ENCODE results near the gene TOLLIP.

Gene TOLLIP

GRCh38 chr11:1299621-1300020 lies 9.8 kb downstream of the TOLLIP start:
- DNase-seq (ENCODE audit: low read depth in 1 of 2, low spot score in 1 of 2): no peak

- no peak for DNase-seq (ENCODE audit: low read depth in 1 of 2, low spot score in 1 of 2)
Observed at GRCh38 chr11:1298695-1299492, 10.5 kb downstream of the TOLLIP start.

- no peak for DNase-seq (ENCODE audit: low read depth in 1 of 2, low spot score in 1 of 2)
Observed at GRCh38 chr11:1297576-1298473, 11.6 kb downstream of the TOLLIP start.

GRCh38 chr11:1297011-1297575 lies 12.3 kb downstream of the TOLLIP start:
- DNase-seq (ENCODE audit: low read depth in 1 of 2, low spot score in 1 of 2): no peak

DNA sequence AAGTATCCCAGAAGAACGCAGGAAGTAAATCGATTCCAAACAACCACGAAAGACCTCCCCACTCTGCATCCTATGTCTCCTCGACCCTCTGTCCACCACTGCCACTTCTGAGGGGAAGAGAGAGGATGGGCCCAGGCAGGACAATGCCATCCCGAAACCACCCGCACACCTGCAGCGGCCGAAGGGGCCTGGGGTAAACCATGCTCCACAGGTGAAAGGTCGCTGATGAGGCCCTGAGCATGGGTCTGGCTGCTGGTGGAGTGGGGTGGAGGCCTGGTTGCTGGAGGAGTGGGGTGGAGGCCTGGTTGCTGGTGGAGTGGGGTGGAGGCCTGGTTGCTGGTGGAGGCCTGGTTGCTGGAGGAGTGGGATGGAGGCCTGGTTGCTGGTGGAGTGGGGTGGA lies 13.1 kb downstream of the TOLLIP start:
- no peak for DNase-seq (ENCODE audit: low read depth in 1 of 2, low spot score in 1 of 2)

GRCh38 chr11:1295591-1295990 lies 13.8 kb downstream of the TOLLIP start:
- DNase-seq (ENCODE audit: low read depth in 1 of 2, low spot score in 1 of 2): no peak

DNA sequence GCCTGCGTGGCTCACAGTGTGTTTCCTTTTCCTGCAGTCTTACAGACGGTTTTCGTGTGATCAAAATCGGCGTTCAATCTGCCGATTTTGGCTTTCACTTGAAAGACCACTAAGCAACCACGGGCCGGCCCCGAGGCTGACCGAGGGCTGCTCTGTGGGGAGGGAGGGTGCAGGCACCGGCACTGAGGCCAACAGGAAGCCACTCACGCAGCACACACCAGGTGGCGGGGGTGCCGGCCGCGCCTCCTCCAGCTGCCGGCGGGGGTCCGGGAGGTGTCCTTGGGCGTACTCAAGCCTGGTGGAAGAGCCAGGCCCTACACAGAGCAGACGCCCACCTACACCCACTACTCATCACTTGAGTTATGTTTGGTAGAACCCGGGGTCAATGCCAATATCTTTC lies 14.3 kb downstream of the TOLLIP start:
- no peak for DNase-seq (ENCODE audit: low read depth in 1 of 2, low spot score in 1 of 2)

GRCh38 chr11:1293619-1294015 lies 15.8 kb downstream of the TOLLIP start:
- DNase-seq (ENCODE audit: low read depth in 1 of 2, low spot score in 1 of 2): no peak

- no peak for DNase-seq (ENCODE audit: low read depth in 1 of 2, low spot score in 1 of 2)
Observed at GRCh38 chr11:1292644-1293618, 16.5 kb downstream of the TOLLIP start.

GRCh38 chr11:1292018-1292643 lies 17.3 kb downstream of the TOLLIP start:
- no peak for DNase-seq (ENCODE audit: low read depth in 1 of 2, low spot score in 1 of 2)

GRCh38 chr11:1291295-1292017 lies 18.0 kb downstream of the TOLLIP start:
- no peak for DNase-seq (ENCODE audit: low read depth in 1 of 2, low spot score in 1 of 2)

GRCh38 chr11:1290052-1291040 lies 19.1 kb downstream of the TOLLIP start:
- no peak for DNase-seq (ENCODE audit: low read depth in 1 of 2, low spot score in 1 of 2)

DNA sequence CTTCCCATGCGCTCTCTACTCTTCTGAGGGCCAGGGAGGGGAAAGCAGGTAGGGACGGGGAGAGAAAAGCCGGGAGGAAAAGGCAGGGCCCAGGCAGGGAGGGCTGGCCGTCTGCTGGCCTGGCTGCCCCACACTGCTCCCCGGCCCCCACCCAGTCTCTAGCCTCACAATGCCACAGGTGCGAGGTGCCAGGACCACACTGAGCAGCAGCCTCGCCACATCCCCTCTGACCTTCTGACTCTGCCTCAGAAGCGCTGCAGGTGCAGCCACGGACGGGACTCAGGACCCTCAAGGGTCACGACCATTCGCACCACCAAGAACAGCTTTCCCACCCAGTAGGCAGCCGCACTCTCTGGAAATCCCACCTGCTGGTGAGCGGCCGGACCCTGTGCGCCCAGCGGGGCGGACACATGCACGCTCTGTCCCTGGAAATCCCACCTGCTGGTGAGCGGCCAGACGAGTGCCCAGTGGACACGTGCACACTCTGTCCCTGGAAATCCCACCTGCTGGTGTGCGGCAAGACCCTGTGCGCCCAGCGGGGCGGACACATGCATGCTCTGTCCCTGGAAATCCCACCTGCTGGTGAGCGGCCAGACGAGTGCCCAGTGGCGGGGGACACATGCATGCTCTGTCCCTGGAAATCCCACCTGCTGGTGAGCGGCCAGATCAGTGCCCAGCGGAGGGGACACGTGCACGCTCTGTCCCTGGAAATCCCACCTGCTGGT lies 20.1 kb downstream of the TOLLIP start:
- no peak for DNase-seq (ENCODE audit: low read depth in 1 of 2, low spot score in 1 of 2)

DNA sequence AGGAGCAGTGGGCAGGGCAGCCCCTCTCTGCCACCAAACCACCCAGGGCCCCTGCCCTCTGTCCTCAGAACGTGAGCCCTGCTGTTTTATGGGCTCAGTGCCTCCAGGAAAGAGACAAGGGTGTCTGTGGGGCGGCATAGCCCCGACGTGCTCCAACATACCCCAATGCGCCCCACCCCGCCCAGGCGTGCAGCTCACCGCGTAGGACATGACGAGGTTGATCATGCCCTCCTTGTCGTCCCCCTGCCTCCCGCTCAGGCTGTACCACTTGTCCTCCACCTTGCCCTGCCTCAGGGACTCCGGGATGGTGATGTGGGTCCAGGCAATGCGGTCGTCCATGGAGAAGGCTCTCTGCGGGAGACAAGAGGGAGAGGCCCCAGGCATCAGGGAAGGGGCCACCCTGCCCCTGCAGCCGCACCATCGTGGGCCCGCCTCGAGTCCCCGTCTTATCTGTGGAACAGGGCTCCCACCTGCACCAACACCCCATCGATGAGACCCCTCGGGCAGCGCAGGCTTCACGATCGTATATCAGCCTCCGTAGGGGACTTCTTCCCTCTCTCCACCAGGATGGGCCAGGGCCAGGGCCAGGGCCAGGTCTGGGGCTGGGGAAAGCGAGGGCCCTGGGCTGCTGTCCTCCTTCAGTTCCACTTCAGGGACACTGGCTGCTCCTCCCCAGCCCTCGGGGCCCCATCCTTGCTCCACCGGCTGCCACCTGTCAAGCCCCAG lies 20.8 kb downstream of the TOLLIP start:
- no peak for DNase-seq (ENCODE audit: low read depth in 1 of 2, low spot score in 1 of 2)

GRCh38 chr11:1287928-1288327 lies 21.5 kb downstream of the TOLLIP start:
- DNase-seq (ENCODE audit: low read depth in 1 of 2, low spot score in 1 of 2): no peak

DNA sequence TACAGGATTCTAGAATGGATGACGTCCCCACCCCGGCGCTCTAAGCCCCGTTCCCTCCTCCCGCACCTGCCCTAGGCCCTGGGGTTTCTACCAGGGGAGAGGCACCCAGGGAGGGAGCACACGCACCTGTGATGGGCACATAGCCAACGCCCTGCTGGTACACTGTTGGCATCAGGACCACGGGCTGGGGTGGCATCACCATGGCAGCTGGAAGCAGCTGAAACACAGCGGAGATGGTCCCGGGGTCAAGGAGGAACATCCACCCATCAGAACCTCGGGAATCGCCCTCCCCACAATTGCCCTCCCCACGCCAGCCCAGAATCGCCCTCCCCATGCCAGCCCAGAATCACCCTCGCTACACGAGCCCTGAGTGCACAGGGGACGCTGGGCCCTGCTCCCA lies 23.6 kb downstream of the TOLLIP start:
- no peak for DNase-seq (ENCODE audit: low read depth in 1 of 2, low spot score in 1 of 2)

- no peak for DNase-seq (ENCODE audit: low read depth in 1 of 2, low spot score in 1 of 2)
Observed at GRCh38 chr11:1285316-1285744, 24.1 kb downstream of the TOLLIP start.
